Endothelial cell of umbilical vein (primary cell): ENCODE measurements around the gene TPK1. TPM values are rescaled to one million over a fixed set of nuclear protein-coding genes. Genes with fewer than 3 reads are reported as not detected.

Experiments used
- BruUV-seq: library from RNA; stranded (reverse); fragments of 400-500 nt; replicated peaks from 2 replicates; lab custom pipeline; 2021; lab: Mats Ljungman, UMichigan
- CTCF ChIA-PET: fragments of 300-600, 350-600 bp; sonication (Branson Sonifier 250); formaldehyde crosslinking; loops from one replicate; lab custom pipeline; 2021; ENCODE audit warnings: antibody characterized with exemption, inconsistent platforms; lab: Charles Lee
- POLR2A ChIA-PET: fragments of 300-600, 350-600 bp; sonication (Branson Sonifier 250); formaldehyde crosslinking; loops from one replicate; lab custom pipeline; 2021; ENCODE audit warnings: antibody characterized with exemption, inconsistent platforms; lab: Charles Lee
- DNase-seq: peaks from one replicate; pipeline ENCODE4 v3.0.0-alpha.2; 2011; ENCODE audit warnings: low read depth, low spot score
- FAIRE-seq: peaks from 2 replicates; lab custom pipeline; 2011; peaks lifted over from hg19 to GRCh38; lab: Jason Lieb, UNC
- H2AFZ ChIP-seq: 2 replicates; pipeline ENCODE4 v1.6.0; 2012; ENCODE audit warnings: low read depth, low read length, control low read depth, inconsistent platforms
- H3K27ac ChIP-seq: 2 replicates; pipeline ENCODE4 v1.5.1; 2011; ENCODE audit warnings: low read depth, mild to moderate bottlenecking, control low read depth, low read length, moderate library complexity; ENCODE audit not compliant: insufficient read depth
- H3K27me3 ChIP-seq, 2 experiments: 2 replicates each; pipeline versions ENCODE4 v1.6.0 to v1.6.1; 2011; ENCODE audit warnings: low read length in 2 of 2, mixed read lengths in 1 of 2; ENCODE audit not compliant: control insufficient read depth in 2 of 2, insufficient read depth in 2 of 2
- H3K36me3 ChIP-seq, 2 experiments: 2 replicates in 1 of 2; 3 replicates in 1 of 2; pipeline ENCODE4 v1.5.1; 2011; ENCODE audit warnings: low read length in 2 of 2, mild to moderate bottlenecking in 1 of 2, moderate library complexity in 1 of 2; ENCODE audit not compliant: control insufficient read depth in 2 of 2, insufficient read depth in 2 of 2; ENCODE audit errors: extremely low read depth in 1 of 2
- H3K4me1 ChIP-seq: 3 replicates; pipeline ENCODE4 v1.5.1; 2011; ENCODE audit warnings: mild to moderate bottlenecking, low read length; ENCODE audit not compliant: control insufficient read depth, insufficient read depth; ENCODE audit errors: extremely low read depth
- H3K4me2 ChIP-seq: 2 replicates; pipeline ENCODE4 v1.6.1; 2011; ENCODE audit warnings: low read length, control low read depth, mixed read lengths; ENCODE audit not compliant: insufficient read depth
- H3K4me3 ChIP-seq, 3 experiments: fragments of 200-600 bp in 1 of 3; sonication (generic), shearing (Covaris generic) in 1 of 3; replicated peaks in 1 of 3; 2 replicates each; pipeline ENCODE4 v1.5.1; 2011 to 2016; ENCODE audit warnings: control low read depth in 3 of 3, low read length in 3 of 3, mild to moderate bottlenecking in 2 of 3, inconsistent platforms in 1 of 3, low read depth in 1 of 3, moderate library complexity in 1 of 3; ENCODE audit not compliant: insufficient read depth in 1 of 3
- H3K79me2 ChIP-seq: 2 replicates; pipeline ENCODE4 v1.6.0; 2012; ENCODE audit warnings: low read length, inconsistent platforms; ENCODE audit not compliant: control insufficient read depth, insufficient read depth
- H3K9ac ChIP-seq: replicated peaks from 2 replicates; pipeline ENCODE3; 2011; ENCODE audit warnings: low read length, control low read depth; ENCODE audit not compliant: insufficient read depth; ENCODE audit errors: extremely low read depth
- H3K9me1 ChIP-seq: replicated peaks from 3 replicates; pipeline ENCODE4 v1.6.0; 2011; ENCODE audit warnings: mild to moderate bottlenecking, low read length; ENCODE audit not compliant: control insufficient read depth, insufficient read depth; ENCODE audit errors: extremely low read depth
- H3K9me3 ChIP-seq: replicated peaks from 2 replicates; pipeline ENCODE4 v1.5.1; 2012; ENCODE audit warnings: low read length, inconsistent platforms; ENCODE audit not compliant: control insufficient read depth, insufficient read depth
- H4K20me1 ChIP-seq: replicated peaks from 2 replicates; pipeline ENCODE3; 2011; ENCODE audit warnings: mild to moderate bottlenecking, low read length; ENCODE audit not compliant: control insufficient read depth, insufficient read depth; ENCODE audit errors: extremely low read depth
- CTCF ChIP-seq, 2 donors: IDR thresholded peaks; 1 replicate in 1 of 2; 2 replicates in 1 of 2; pipeline ENCODE4 v1.5.1; 2011; ENCODE audit warnings: low read length in 2 of 2, mild to moderate bottlenecking in 2 of 2, moderate library complexity in 2 of 2, control low read depth in 1 of 2, inconsistent platforms in 1 of 2, low read depth in 1 of 2; ENCODE audit not compliant: insufficient read depth in 1 of 2; ENCODE audit errors: extremely low read depth in 1 of 2
- EZH2 ChIP-seq: IDR thresholded peaks from 2 replicates; pipeline ENCODE4 v1.6.1; 2012; ENCODE audit warnings: borderline replicate concordance, low read depth, mild to moderate bottlenecking, moderate library complexity, low read length, inconsistent platforms; ENCODE audit not compliant: severe bottlenecking
- FOS ChIP-seq: IDR thresholded peaks from 2 replicates; pipeline ENCODE4 v1.6.1; 2011; ENCODE audit warnings: mild to moderate bottlenecking, low read length, moderate library complexity, borderline replicate concordance; ENCODE audit not compliant: insufficient read depth
- GATA2 ChIP-seq: IDR thresholded peaks from 2 replicates; pipeline ENCODE4 v1.7.0; 2011; ENCODE audit warnings: low read depth, mild to moderate bottlenecking, moderate library complexity, mixed read lengths, low read length; ENCODE audit not compliant: insufficient read length, insufficient read depth
- JUN ChIP-seq: IDR thresholded peaks from 2 replicates; pipeline ENCODE4 v1.6.1; 2011; ENCODE audit warnings: borderline replicate concordance, low read depth; ENCODE audit not compliant: insufficient read length, insufficient read depth
- MAX ChIP-seq: IDR thresholded peaks from 2 replicates; pipeline ENCODE4 v1.6.1; 2011; ENCODE audit not compliant: insufficient read depth, insufficient read length
- MYC ChIP-seq: IDR thresholded peaks from one replicate; pipeline ENCODE4 v1.6.1; 2011; ENCODE audit warnings: mild to moderate bottlenecking, low read depth, low read length
- POLR2A ChIP-seq: IDR thresholded peaks from 2 replicates; pipeline ENCODE4 v1.6.1; 2012; ENCODE audit warnings: low read depth, mild to moderate bottlenecking, control low read depth, low read length
- POLR2AphosphoS5 ChIP-seq: IDR thresholded peaks from 2 replicates; pipeline ENCODE4 v1.6.1; 2012; ENCODE audit warnings: low read depth, mild to moderate bottlenecking, control low read depth, low read length, moderate library complexity; ENCODE audit not compliant: insufficient read depth
- dilution Hi-C: fragments of 300-500 bp; cut with MboI; formaldehyde crosslinking; loops from one replicate; pipeline ENCODE4 v1.15.0; 2019; ENCODE audit warnings: low sequenced_read_pairs; ENCODE audit not compliant: extremely low pct_ligation_motif_present
- intact Hi-C: fragments of 100-400 bp; cut with micrococcal nuclease; formaldehyde crosslinking; loops from one replicate; pipeline ENCODE4 v1.10.0; 2022
- polyA plus RNA-seq, 4 experiments: library from polyadenylated mRNA; depleted of rRNA in 3 of 4; stranded (reverse) in 3 of 4; unstranded in 1 of 4; fragments of >200 nt; gene quantifications; 2 replicates each; pipeline versions ENCODE4 v1.2.1 to v1.2.3, GENCODE V29; 2011 to 2012; ENCODE audit warnings: missing spikeins in 1 of 4
- total RNA-seq: library from RNA; stranded (reverse); gene quantifications from 2 replicates; pipeline ENCODE4 v1.2.3, GENCODE V29; 2021

The TPK1 gene
- total and polyA plus RNA-seq, 2 donors (not counting 3 experiments of a cell fraction or from before 2014, with no cell fraction given), result 7.5 to 9.3 TPM

- H3K9me3 ChIP-seq, result no peaks in the 10 kb centered on the region
- no peak overlapping the region for H3K9ac ChIP-seq
- H3K9me1 ChIP-seq, result no peaks in the 10 kb centered on the region
- H3K27me3 ChIP-seq, result no peaks in the 10 kb centered on the region
- no peak for TF ChIP-seq MAX
- no peak for TF ChIP-seq POLR2AphosphoS5
- TF ChIP-seq EZH2, result no peak
- TF ChIP-seq JUN, result no peak
- no peak for TF ChIP-seq POLR2A
- TF ChIP-seq MYC, result no peak
- no peak for TF ChIP-seq FOS
- no peak for TF ChIP-seq GATA2
- DNase-seq, result no peak
- H3K4me1 ChIP-seq, result no peaks in the 10 kb centered on the region
- no peak overlapping the region for H2AFZ ChIP-seq
- no peak overlapping the region for H3K4me2 ChIP-seq
- dilution Hi-C loops, result no loop called here
- POLR2A ChIA-PET, result no interaction called here
- no peak for FAIRE-seq
- no peaks in the 10 kb centered on the region for H3K79me2 ChIP-seq
- no peak overlapping the region for H3K4me3 ChIP-seq
- CTCF ChIA-PET, result no interaction called here
- BruUV-seq, result no TSS peak
- H3K36me3 ChIP-seq, result no peaks in the 10 kb centered on the region
- no peaks in the 10 kb centered on the region for H4K20me1 ChIP-seq
- H3K27ac ChIP-seq, result no peak overlapping the region
- intact Hi-C loops, result no loop called here
Observed at GRCh38 chr7:144762853-144763252, 73.0 kb downstream of the TPK1 start.

GRCh38 chr7:144761493-144761892, 74.4 kb downstream of the TPK1 start:
- H3K79me2 ChIP-seq, result no peaks in the 10 kb centered on the region
- FAIRE-seq (no peak), DNase-seq (no peak)
- H4K20me1 ChIP-seq, result no peaks in the 10 kb centered on the region
- H3K27me3 ChIP-seq, result no peaks in the 10 kb centered on the region
- H3K36me3 ChIP-seq, result no peaks in the 10 kb centered on the region
- no peak overlapping the region for H3K9ac ChIP-seq
- H2AFZ ChIP-seq, result no peak overlapping the region
- no peak overlapping the region for H3K27ac ChIP-seq
- no TSS peak for BruUV-seq
- H3K4me3 ChIP-seq, result no peak overlapping the region
- H3K4me2 ChIP-seq, result no peak overlapping the region
- POLR2A ChIA-PET, result no interaction called here
- TF ChIP-seq JUN (no peak), EZH2 (no peak), MYC (no peak), CTCF (IDR thresholded peaks at IDR 0.05; ENCODE audit: extremely low read depth in 1 of 2, insufficient read depth in 1 of 2, low read depth in 1 of 2, low read length in 2 of 2) (no peak), FOS (no peak), MAX (no peak), GATA2 (no peak)
- H3K4me1 ChIP-seq, result no peaks in the 10 kb centered on the region
- intact Hi-C loops, result no loop called here
- dilution Hi-C loops, result no loop called here
- no peaks in the 10 kb centered on the region for H3K9me1 ChIP-seq
- CTCF ChIA-PET, result no interaction called here
- H3K9me3 ChIP-seq, result no peaks in the 10 kb centered on the region
